ENCODE measurements around the gene PLAC9. TPM values are rescaled to one million over a fixed set of nuclear protein-coding genes. Genes with fewer than 3 reads are reported as not detected.

PLAC9 gene
- total and polyA plus RNA-seq, 2 experiments from 2014 or later: 11.4 to 83.3 TPM

DNA sequence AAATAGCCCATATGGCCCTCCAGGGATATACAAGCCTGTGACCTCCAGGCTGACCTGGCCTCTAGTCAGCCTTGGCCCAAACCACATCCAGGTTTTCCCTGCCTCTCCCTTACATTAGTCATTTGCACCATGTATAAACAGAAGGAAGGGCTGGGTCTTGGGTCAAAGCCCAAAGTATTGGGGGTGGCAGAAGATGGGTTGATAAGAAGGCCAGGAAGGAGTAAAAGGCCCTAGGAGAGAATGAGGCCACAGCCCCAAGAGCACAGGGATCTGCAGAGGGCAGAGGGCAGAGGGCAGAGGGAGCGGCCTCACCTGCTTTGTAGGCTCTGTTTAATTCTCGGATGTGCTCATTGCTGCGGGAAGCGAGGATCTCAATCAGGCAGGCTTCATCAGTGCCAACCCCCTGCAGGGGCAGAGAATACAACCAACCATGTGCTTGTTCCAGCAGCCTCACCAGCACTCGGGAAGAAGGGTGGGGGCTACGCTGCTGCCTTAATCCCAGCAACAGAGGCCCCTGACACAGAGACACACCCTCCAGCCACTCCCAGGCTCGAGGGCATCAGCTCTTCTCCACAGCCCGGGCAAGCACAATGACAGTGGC lies 31.3 kb downstream of the PLAC9 start:
- H3K4me2 ChIP-seq: no peak overlapping the region
- no peak overlapping the region for H3K4me3 ChIP-seq
- no peaks in the 10 kb centered on the region for H3K27me3 ChIP-seq
- H3K36me3 ChIP-seq (replicated peaks; ENCODE audit: insufficient read depth, low read depth): no peaks in the 10 kb centered on the region
- no peaks in the 10 kb centered on the region for H3K9me3 ChIP-seq (ENCODE audit: low read depth)
- H2AFZ ChIP-seq: no peak overlapping the region
- TF ChIP-seq, protein P1, sequence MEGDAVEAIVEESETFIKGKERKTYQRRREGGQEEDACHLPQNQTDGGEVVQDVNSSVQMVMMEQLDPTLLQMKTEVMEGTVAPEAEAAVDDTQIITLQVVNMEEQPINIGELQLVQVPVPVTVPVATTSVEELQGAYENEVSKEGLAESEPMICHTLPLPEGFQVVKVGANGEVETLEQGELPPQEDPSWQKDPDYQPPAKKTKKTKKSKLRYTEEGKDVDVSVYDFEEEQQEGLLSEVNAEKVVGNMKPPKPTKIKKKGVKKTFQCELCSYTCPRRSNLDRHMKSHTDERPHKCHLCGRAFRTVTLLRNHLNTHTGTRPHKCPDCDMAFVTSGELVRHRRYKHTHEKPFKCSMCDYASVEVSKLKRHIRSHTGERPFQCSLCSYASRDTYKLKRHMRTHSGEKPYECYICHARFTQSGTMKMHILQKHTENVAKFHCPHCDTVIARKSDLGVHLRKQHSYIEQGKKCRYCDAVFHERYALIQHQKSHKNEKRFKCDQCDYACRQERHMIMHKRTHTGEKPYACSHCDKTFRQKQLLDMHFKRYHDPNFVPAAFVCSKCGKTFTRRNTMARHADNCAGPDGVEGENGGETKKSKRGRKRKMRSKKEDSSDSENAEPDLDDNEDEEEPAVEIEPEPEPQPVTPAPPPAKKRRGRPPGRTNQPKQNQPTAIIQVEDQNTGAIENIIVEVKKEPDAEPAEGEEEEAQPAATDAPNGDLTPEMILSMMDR (IDR thresholded peaks at IDR 0.05; ENCODE audit: poor library complexity): no peak
- TF ChIP-seq EZH2 (IDR thresholded peaks at IDR 0.05; ENCODE audit: borderline replicate concordance): no peak
- no peak for TF ChIP-seq EZH2phosphoT487 (IDR thresholded peaks at IDR 0.05; ENCODE audit: low read depth, severe bottlenecking, unreplicated experiment)
- DNase-seq (ENCODE audit: low spot score): no peak
- WGBS (ENCODE audit: low lambda C conversion rate, missing lambda C conversion rate): 89% methylated on average over 8 of the region's 8 CpGs
- H3K9me2 ChIP-seq (replicated peaks; ENCODE audit: insufficient read depth): no peaks in the 10 kb centered on the region
- H4K20me1 ChIP-seq (ENCODE audit: insufficient read depth, poor library complexity, severe bottlenecking): peaks cover 6% of the 10 kb centered on the region
- H3K4me1 ChIP-seq (ENCODE audit: insufficient read depth): peaks cover 5% of the 10 kb centered on the region
- H3K79me2 ChIP-seq: peaks cover 4% of the 10 kb centered on the region
- no peak overlapping the region for H3K27ac ChIP-seq

DNA sequence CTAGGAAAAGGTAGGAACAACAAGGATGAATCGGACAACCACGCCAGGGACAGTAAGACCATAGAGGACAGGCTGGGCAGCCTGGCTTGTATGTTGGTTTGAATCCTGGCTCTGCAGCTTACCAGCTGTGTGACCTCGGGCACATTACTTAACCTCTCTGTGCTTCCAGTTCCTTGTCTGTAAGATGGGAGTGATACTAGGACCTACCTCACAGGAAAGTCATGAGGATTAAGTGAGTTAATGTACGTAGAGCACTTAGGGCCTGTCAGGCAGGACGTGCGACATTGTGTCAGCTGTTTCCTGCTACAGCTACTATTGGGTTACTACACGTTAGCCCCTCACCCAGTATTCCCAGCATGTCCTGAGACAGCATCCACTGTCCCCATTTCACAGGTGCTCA lies 32.1 kb downstream of the PLAC9 start:
- no peak for DNase-seq (ENCODE audit: low spot score)
- TF ChIP-seq, protein P1 (IDR thresholded peaks at IDR 0.05; ENCODE audit: poor library complexity): no peak
- no peak for TF ChIP-seq EZH2phosphoT487 (IDR thresholded peaks at IDR 0.05; ENCODE audit: low read depth, severe bottlenecking, unreplicated experiment)
- no peak for TF ChIP-seq EZH2 (IDR thresholded peaks at IDR 0.05; ENCODE audit: borderline replicate concordance)
- H3K4me1 ChIP-seq (ENCODE audit: insufficient read depth): no peaks in the 10 kb centered on the region
- H4K20me1 ChIP-seq (ENCODE audit: insufficient read depth, poor library complexity, severe bottlenecking): peaks cover 6% of the 10 kb centered on the region
- no peak overlapping the region for H3K27ac ChIP-seq
- peaks cover 8% of the 10 kb centered on the region for H3K79me2 ChIP-seq
- H2AFZ ChIP-seq: no peak overlapping the region
- H3K9me2 ChIP-seq (replicated peaks; ENCODE audit: insufficient read depth): no peaks in the 10 kb centered on the region
- H3K9me3 ChIP-seq (ENCODE audit: low read depth): no peaks in the 10 kb centered on the region
- WGBS (ENCODE audit: low lambda C conversion rate, missing lambda C conversion rate): 94% methylated on average over 7 of the region's 7 CpGs
- H3K4me2 ChIP-seq: no peak overlapping the region
- H3K27me3 ChIP-seq: no peaks in the 10 kb centered on the region
- H3K36me3 ChIP-seq (replicated peaks; ENCODE audit: insufficient read depth, low read depth): no peaks in the 10 kb centered on the region
- H3K4me3 ChIP-seq: no peak overlapping the region

DNA sequence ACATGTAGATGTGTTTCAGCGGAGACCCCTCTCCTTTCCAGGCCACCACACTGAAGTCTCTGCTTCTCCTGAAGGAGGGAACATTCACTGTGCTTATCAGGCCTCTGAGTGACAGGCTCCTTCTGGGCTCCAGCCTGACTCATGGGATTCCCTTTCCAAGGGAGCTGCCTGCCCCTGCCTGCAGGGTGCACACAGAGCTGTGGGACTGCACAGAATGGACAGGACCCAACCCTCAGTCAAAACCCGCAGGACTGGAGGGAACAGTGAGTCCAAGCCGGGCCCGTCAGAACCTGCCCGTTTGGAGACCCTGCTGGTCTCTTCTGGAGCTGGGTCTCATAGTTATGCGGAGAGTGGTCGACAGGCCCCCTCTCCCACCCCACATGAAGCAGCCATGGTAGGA lies 32.6 kb downstream of the PLAC9 start:
- no peaks in the 10 kb centered on the region for H3K4me1 ChIP-seq (ENCODE audit: insufficient read depth)
- no peaks in the 10 kb centered on the region for H3K9me3 ChIP-seq (ENCODE audit: low read depth)
- no peak overlapping the region for H3K4me3 ChIP-seq
- no peaks in the 10 kb centered on the region for H3K9me2 ChIP-seq (replicated peaks; ENCODE audit: insufficient read depth)
- WGBS (ENCODE audit: low lambda C conversion rate, missing lambda C conversion rate): 92% methylated on average over 7 of the region's 7 CpGs
- H2AFZ ChIP-seq: no peak overlapping the region
- no peak overlapping the region for H3K27ac ChIP-seq
- H3K36me3 ChIP-seq (replicated peaks; ENCODE audit: insufficient read depth, low read depth): no peaks in the 10 kb centered on the region
- no peak for DNase-seq (ENCODE audit: low spot score)
- no peaks in the 10 kb centered on the region for H3K27me3 ChIP-seq
- peaks cover 12% of the 10 kb centered on the region for H3K79me2 ChIP-seq
- H4K20me1 ChIP-seq (ENCODE audit: insufficient read depth, poor library complexity, severe bottlenecking): peaks cover 11% of the 10 kb centered on the region
- H3K4me2 ChIP-seq: no peak overlapping the region
- no peak for TF ChIP-seq EZH2 (IDR thresholded peaks at IDR 0.05; ENCODE audit: borderline replicate concordance)
- no peak for TF ChIP-seq EZH2phosphoT487 (IDR thresholded peaks at IDR 0.05; ENCODE audit: low read depth, severe bottlenecking, unreplicated experiment)
- TF ChIP-seq, protein P1 (IDR thresholded peaks at IDR 0.05; ENCODE audit: poor library complexity): no peak

Measured in hepatocyte (in vitro differentiated cells).